Common myeloid progenitor, CD34-positive (primary cell): Measurements from ENCODE around the gene UNC79.
A peak's percentile ranks its signal among the peaks of the same experiment; 100 is the strongest.

ENCODE experiments used
- CTCF ChIA-PET: fragments of 350-600 bp; sonication (Branson Sonifier 250); formaldehyde crosslinking; loops from one replicate; lab custom pipeline; 2021; ENCODE audit warnings: antibody characterized with exemption; lab: Charles Lee
- POLR2A ChIA-PET: fragments of 350-600 bp; sonication (Branson Sonifier 250); formaldehyde crosslinking; loops from one replicate; lab custom pipeline; 2021; ENCODE audit warnings: antibody characterized with exemption; lab: Charles Lee
- DNase-seq, 3 donors: peaks; one replicate each; pipeline versions ENCODE4 v3.0.0 to v3.0.0-alpha.2; 2013
- H3K27ac ChIP-seq, 2 experiments: 1 replicate in 1 of 2; 2 replicates in 1 of 2; pipeline ENCODE4 v1.7.0; 2013; ENCODE audit warnings: inconsistent platforms in 2 of 2, low read length in 2 of 2, mild to moderate bottlenecking in 2 of 2, low read depth in 1 of 2, moderate library complexity in 1 of 2; ENCODE audit not compliant: severe bottlenecking in 2 of 2, insufficient read depth in 1 of 2, poor library complexity in 1 of 2
- H3K27me3 ChIP-seq, 5 experiments: replicated peaks in 2 of 5; 1 replicate in 3 of 5; 2 replicates in 2 of 5; pipeline versions ENCODE4 v1.6.1 to v1.7.0; 2013; ENCODE audit warnings: low read length in 4 of 5, mild to moderate bottlenecking in 2 of 5, moderate library complexity in 2 of 5, inconsistent platforms in 1 of 5; ENCODE audit not compliant: insufficient read depth in 5 of 5, control insufficient read depth in 4 of 5
- H3K36me3 ChIP-seq, 4 experiments: 1 replicate in 2 of 4; 2 replicates in 2 of 4; pipeline versions ENCODE4 v1.6.1 to v1.7.0; 2013; ENCODE audit warnings: low read length in 3 of 4, control low read depth in 1 of 4, mild to moderate bottlenecking in 1 of 4; ENCODE audit not compliant: control insufficient read depth in 4 of 4, insufficient read depth in 4 of 4
- H3K4me1 ChIP-seq, 4 experiments: 1 replicate in 3 of 4; 2 replicates in 1 of 4; pipeline versions ENCODE4 v1.6.1 to v1.7.1; 2013; ENCODE audit warnings: low read length in 3 of 4, mild to moderate bottlenecking in 3 of 4, control low read depth in 1 of 4, inconsistent platforms in 1 of 4, moderate library complexity in 1 of 4; ENCODE audit not compliant: control insufficient read depth in 4 of 4, insufficient read depth in 4 of 4; ENCODE audit errors: control extremely low read depth in 1 of 4
- H3K4me3 ChIP-seq, 7 experiments: 1 replicate in 4 of 7; 2 replicates in 3 of 7; pipeline versions ENCODE4 v1.5.1 to v1.7.0; 2013; ENCODE audit warnings: mild to moderate bottlenecking in 7 of 7, low read length in 6 of 7, moderate library complexity in 6 of 7, inconsistent platforms in 2 of 7, low read depth in 2 of 7, control low read depth in 1 of 7; ENCODE audit not compliant: insufficient read depth in 4 of 7, control insufficient read depth in 1 of 7; ENCODE audit errors: extremely low read depth in 1 of 7
- H3K9me3 ChIP-seq, 5 experiments: 1 replicate in 4 of 5; 2 replicates in 1 of 5; pipeline versions ENCODE4 v1.6.1 to v1.7.1; 2013; ENCODE audit warnings: low read length in 4 of 5, mild to moderate bottlenecking in 2 of 5, inconsistent platforms in 1 of 5, low read depth in 1 of 5, moderate library complexity in 1 of 5; ENCODE audit not compliant: control insufficient read depth in 4 of 5, insufficient read depth in 2 of 5; ENCODE audit errors: control extremely low read depth in 1 of 5
- WGBS: methylation state at CpG from one replicate; pipeline ENCODE4 v1.1.5; 2013; ENCODE audit not compliant: insufficient coverage; 5-methylcytosine and 5-hydroxymethylcytosine counted together

Gene UNC79

GRCh38 chr14:93734086-93734822 is 303.5 kb downstream of the UNC79 start:
- H3K27me3 ChIP-seq: peaks cover 0 to 11% (median 1%) of the 10 kb centered on the region in 5 experiments
- H3K9me3 ChIP-seq: no peaks in the 10 kb centered on the region
- H3K4me1 ChIP-seq: no peaks in the 10 kb centered on the region
- ChIA-PET CTCF (interaction anchor here (0.9 kb wide), 1 partner anchor 53 kb away, joined by 3 read pairs; no protein-coding TSS in a partner anchor), POLR2A (no interaction called here)
- no peaks in the 10 kb centered on the region for H3K36me3 ChIP-seq
- H3K27ac ChIP-seq: no peak overlapping the region
- WGBS: 96% methylated on average over 14 of the region's 25 CpGs
- no peak for DNase-seq
- no peak overlapping the region for H3K4me3 ChIP-seq

- Histone ChIP-seq H3K4me3 (no peak overlapping the region), H3K9me3 (no peaks in the 10 kb centered on the region), H3K36me3 (no peaks in the 10 kb centered on the region), H3K27me3 (peaks cover 0 to 11% (median 1%) of the 10 kb centered on the region in 5 experiments), H3K4me1 (no peaks in the 10 kb centered on the region), H3K27ac (no peak overlapping the region)
- DNase-seq: no peak
- ChIA-PET POLR2A (no interaction called here), CTCF (interaction anchor here (0.9 kb wide), 1 partner anchor 52 kb away, joined by 3 read pairs; no protein-coding TSS in a partner anchor)
- WGBS: 94% methylated on average over 12 of the region's 12 CpGs
These were observed 304.5 kb downstream of the UNC79 start for GRCh38 chr14:93735206-93735605.

GRCh38 chr14:93736378-93737014 is 305.8 kb downstream of the UNC79 start:
- peak in 1 of 3 donors; percentile 23 for DNase-seq
- no peaks in the 10 kb centered on the region for H3K4me1 ChIP-seq
- H3K4me3 ChIP-seq: no peak overlapping the region
- H3K27me3 ChIP-seq: peaks cover 0 to 11% (median 1%) of the 10 kb centered on the region in 5 experiments
- no peak overlapping the region for H3K27ac ChIP-seq
- POLR2A ChIA-PET: no interaction called here
- CTCF ChIA-PET: interaction anchor here (1.3 kb wide), 1 partner anchor 12 kb away, joined by 3 read pairs; no protein-coding TSS in a partner anchor
- H3K36me3 ChIP-seq: no peaks in the 10 kb centered on the region
- no peaks in the 10 kb centered on the region for H3K9me3 ChIP-seq
- WGBS: 92% methylated on average over 8 of the region's 10 CpGs

- no peak for DNase-seq
- WGBS: 96% methylated on average over 6 of the region's 11 CpGs
- H3K4me3 ChIP-seq: no peak overlapping the region
- no peaks in the 10 kb centered on the region for H3K36me3 ChIP-seq
- no peaks in the 10 kb centered on the region for H3K4me1 ChIP-seq
- ChIA-PET CTCF (interaction anchor here (0.9 to 1.3 kb wide), 2 partner anchors 13 to 83 kb away, joined by 3 read pairs; no protein-coding TSS in a partner anchor), POLR2A (no interaction called here)
- H3K27me3 ChIP-seq: peaks cover 0 to 9% (median 1%) of the 10 kb centered on the region in 5 experiments
- no peaks in the 10 kb centered on the region for H3K9me3 ChIP-seq
- no peak overlapping the region for H3K27ac ChIP-seq
These were observed 306.9 kb downstream of the UNC79 start for GRCh38 chr14:93737634-93738033.

- POLR2A ChIA-PET: no interaction called here
These were observed 311.0 kb downstream of the UNC79 start for GRCh38 chr14:93741556-93742230.

GRCh38 chr14:93742761-93743160 is 312.0 kb downstream of the UNC79 start:
- DNase-seq: no peak
- ChIA-PET POLR2A (no interaction called here), CTCF (interaction anchor here (1.0 kb wide), 1 partner anchor 38 kb away, joined by 3 read pairs; no protein-coding TSS in a partner anchor)
- Histone ChIP-seq H3K9me3 (no peaks in the 10 kb centered on the region), H3K4me1 (peaks cover 0 to 9% (median 3%) of the 10 kb centered on the region in 4 experiments), H3K27ac (no peak overlapping the region), H3K4me3 (no peak overlapping the region), H3K27me3 (peaks cover 0 to 8% (median 0%) of the 10 kb centered on the region in 5 experiments), H3K36me3 (no peaks in the 10 kb centered on the region)
- 97% methylated on average over 8 of the region's 8 CpGs for WGBS

More at GRCh38 chr14:93741556-93742230, 311.0 kb downstream of the UNC79 start:
- H3K36me3 ChIP-seq: no peaks in the 10 kb centered on the region
- peaks cover 0 to 8% (median 0%) of the 10 kb centered on the region in 5 experiments for H3K27me3 ChIP-seq
- WGBS: 91% methylated on average over 10 of the region's 12 CpGs
- H3K9me3 ChIP-seq: no peaks in the 10 kb centered on the region
- H3K4me1 ChIP-seq: peaks cover 0 to 9% (median 3%) of the 10 kb centered on the region in 4 experiments
- no peak overlapping the region for H3K4me3 ChIP-seq
- CTCF ChIA-PET: interaction anchor here (0.6 to 1.2 kb wide), 2 partner anchors 19 to 1444 kb away, joined by 3 read pairs; no protein-coding TSS in a partner anchor
- H3K27ac ChIP-seq: no peak overlapping the region
- no peak for DNase-seq
